GM12892 (cell line): ENCODE results near the gene CSPG4. TPM values are rescaled to one million over a fixed set of nuclear protein-coding genes. Genes with fewer than 3 reads are reported as not detected.
"Not testable (repeated sequence)": the region's sequence is repeated elsewhere in the genome, so short reads cannot be mapped to it uniquely, and the experiment has no call there.

Source experiments
- DNase-seq: peaks from one replicate; pipeline ENCODE4 v3.0.0; 2011; ENCODE audit not compliant: insufficient read length
- FAIRE-seq: peaks from 2 replicates; lab custom pipeline; 2011; peaks lifted over from hg19 to GRCh38; lab: Jason Lieb, UNC
- POLR2A ChIP-seq: IDR thresholded peaks from 2 replicates; pipeline ENCODE4 v1.6.1; 2011; ENCODE audit warnings: low read depth, low read length, control low read depth
- POLR2AphosphoS5 ChIP-seq: IDR thresholded peaks from 2 replicates; pipeline ENCODE4 v1.6.1; 2011; ENCODE audit warnings: low read depth, low read length, control low read depth
- TAF1 ChIP-seq: IDR thresholded peaks from 2 replicates; pipeline ENCODE4 v1.6.1; 2011; ENCODE audit warnings: low read depth, mild to moderate bottlenecking, control low read depth, low read length, borderline replicate concordance
- polyA plus RNA-seq: library from polyadenylated mRNA; unstranded; fragments of >200 nt; gene quantifications from one replicate; pipeline ENCODE4 v1.2.1, GENCODE V29; 2012; ENCODE audit warnings: missing spikeins, inconsistent platforms; ENCODE audit not compliant: missing spikeins

CSPG4 gene
- 0.02 TPM for polyA plus RNA-seq

- DNase-seq = no peak
- TF ChIP-seq TAF1 (no peak), POLR2AphosphoS5 (no peak), POLR2A (no peak)
- no peak for FAIRE-seq
Measured at GRCh38 chr15:75712668-75713337, at the start of gene CSPG4. TSS of gene CSPG4 (minus strand) at chr15:75712848. CDS start at chr15:75712755, 93 bp downstream.

GRCh38 chr15:75762357-75762718 is 49.7 kb upstream of the CSPG4 start:
- DNase-seq, FAIRE-seq: not testable (repeated sequence)

GRCh38 chr15:75761446-75762356 is 49.1 kb upstream of the CSPG4 start:
- no peak for FAIRE-seq
- no peak for DNase-seq
- TF ChIP-seq POLR2AphosphoS5 (no peak), TAF1 (no peak), POLR2A (no peak)

DNA sequence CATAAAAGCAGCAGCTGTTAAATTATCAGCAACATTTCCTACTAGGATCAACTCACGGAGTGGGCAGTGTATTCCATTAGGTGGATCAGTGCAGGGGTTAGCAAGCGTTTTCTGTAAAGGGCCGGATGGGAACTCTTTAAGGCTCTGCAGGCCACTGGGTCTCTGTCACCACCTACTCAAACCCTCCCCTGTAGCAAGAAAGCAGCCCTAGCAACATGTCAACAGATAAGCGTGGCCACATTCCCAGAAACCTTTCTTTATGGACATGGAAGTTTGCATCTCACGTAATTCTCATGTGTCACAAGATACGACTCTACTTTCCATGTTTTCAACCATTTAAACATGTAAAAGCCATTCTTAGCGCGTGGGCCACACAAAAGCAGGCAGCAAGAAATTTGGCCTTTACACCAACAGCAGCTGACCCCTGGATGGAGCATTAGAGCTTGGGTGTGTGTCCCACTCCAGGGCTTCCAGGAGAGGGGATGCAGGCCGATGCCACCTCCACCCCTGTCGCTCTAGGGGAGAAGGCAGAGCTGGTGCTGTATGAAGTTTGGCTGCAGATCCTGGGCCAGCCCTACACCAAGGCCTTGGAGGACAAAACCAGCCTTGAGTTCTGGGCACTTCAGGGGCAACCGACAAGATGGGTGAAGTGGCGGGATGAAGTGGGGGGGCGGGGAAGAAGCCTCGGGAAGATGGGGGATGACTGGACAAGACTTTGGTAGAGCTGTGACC is 48.2 kb upstream of the CSPG4 start:
- DNase-seq (no peak), FAIRE-seq (no peak)
- TF ChIP-seq POLR2AphosphoS5 (no peak), TAF1 (no peak), POLR2A (no peak)

- FAIRE-seq, DNase-seq: not testable (repeated sequence)
Measured at GRCh38 chr15:75760131-75760520, 47.5 kb upstream of the CSPG4 start.

DNA sequence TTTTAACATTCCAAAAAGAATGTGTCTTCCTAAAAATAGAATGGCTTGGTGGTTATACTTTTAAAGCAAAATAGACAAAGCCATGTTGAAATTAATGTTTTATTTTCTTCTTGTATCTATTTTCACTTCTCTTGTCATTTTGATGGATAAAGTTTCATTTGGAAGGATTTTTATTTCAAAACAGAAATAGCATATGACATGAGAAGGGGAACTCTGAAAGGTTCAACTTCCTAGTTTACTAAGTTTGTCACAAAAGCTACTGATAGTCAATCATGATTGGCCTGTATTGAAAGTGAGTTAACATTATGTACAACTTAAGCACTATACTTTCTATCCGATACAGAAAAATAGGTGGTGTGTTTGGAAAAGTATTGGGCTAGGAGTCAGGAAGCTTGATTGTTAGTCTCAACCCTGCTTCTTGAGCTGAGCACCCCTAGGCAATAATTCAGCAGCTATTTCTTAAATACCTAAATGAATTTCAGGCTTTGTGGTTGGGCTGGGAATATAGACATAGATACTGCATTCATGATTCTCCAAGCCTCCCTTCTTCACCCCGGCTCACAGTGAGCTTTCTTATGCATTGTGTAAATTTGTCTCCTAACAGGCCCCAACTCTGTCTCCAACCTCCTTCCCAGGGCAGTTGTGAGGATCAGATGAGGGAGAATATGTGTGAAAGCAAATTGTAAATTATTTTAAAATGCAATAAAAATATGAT is 46.9 kb upstream of the CSPG4 start:
- no peak for DNase-seq
- TF ChIP-seq TAF1 = no peak
- no peak for TF ChIP-seq POLR2A
- TF ChIP-seq POLR2AphosphoS5 = no peak
- FAIRE-seq = no peak

GRCh38 chr15:75758071-75758872 is 45.6 kb upstream of the CSPG4 start:
- FAIRE-seq (peak; percentile 80), DNase-seq (peak; percentile 73)
- TF ChIP-seq POLR2AphosphoS5 (0 out of 2 replicates have a peak, but pooled peaks have one; percentile 21), TAF1 (0 out of 2 replicates have a peak, but pooled peaks have one; percentile 21), POLR2A (peak; percentile 45; the same call in 1 of the 2 replicates)

- DNase-seq, FAIRE-seq: not testable (repeated sequence)
Measured at GRCh38 chr15:75754871-75755270, 42.2 kb upstream of the CSPG4 start.

GRCh38 chr15:75753145-75753544 is 40.5 kb upstream of the CSPG4 start:
- TF ChIP-seq POLR2A = no peak
- DNase-seq = no peak
- no peak for FAIRE-seq

- DNase-seq (no peak), FAIRE-seq (no peak)
- TF ChIP-seq POLR2AphosphoS5 (no peak), TAF1 (no peak), POLR2A (no peak)
Measured at GRCh38 chr15:75751891-75752290, 39.2 kb upstream of the CSPG4 start.
